K562 (cell line): ENCODE data around the gene SHISA5. TPM values are rescaled to one million over a fixed set of nuclear protein-coding genes. Genes with fewer than 3 reads are reported as not detected.

Experiments used
- BACH1 ChIP-seq: fragments of 200-800 bp; sonication (Bioruptor generic); IDR thresholded peaks from 2 replicates; pipeline ENCODE4 v1.6.1; 2016; ENCODE audit warnings: missing genetic modification characterization, missing compliant biosample characterization
- CREB3 ChIP-seq: fragments of 450-650 bp; conservative IDR thresholded peaks from 2 replicates; pipeline ENCODE4 v1.6.1; 2016; ENCODE audit warnings: missing genetic modification characterization, low read depth, mild to moderate bottlenecking, missing compliant biosample characterization, moderate library complexity
- EHMT2 ChIP-seq: fragments of 450-650 bp; IDR thresholded peaks from 2 replicates; pipeline ENCODE4 v1.6.1; 2018; ENCODE audit warnings: antibody characterized with exemption
- ESRRB ChIP-seq: fragments of 250-450 bp; sonication (Bioruptor Pico); IDR thresholded peaks from 2 replicates; pipeline ENCODE4 v1.5.0; 2020; ENCODE audit warnings: mild to moderate bottlenecking, moderate library complexity, borderline replicate concordance
- GATAD2A ChIP-seq: fragments of 450-650 bp; IDR thresholded peaks from 2 replicates; pipeline ENCODE4 v1.6.1; 2017
- JUNB ChIP-seq: fragments of 450-650 bp; formaldehyde crosslinking; conservative IDR thresholded peaks from 2 replicates; pipeline ENCODE4 v1.4.0; 2020; ENCODE audit warnings: mild to moderate bottlenecking
- MLLT1 ChIP-seq, 2 experiments: fragments of 450-650 bp; IDR thresholded peaks; 2 replicates each; pipeline ENCODE4 v1.6.1; 2016
- RBM39 ChIP-seq: fragments of 200-400 bp; formaldehyde crosslinking; optimal IDR thresholded peaks from 2 replicates; pipeline ENCODE3; 2018; ENCODE audit warnings: low read depth, low read length
- RFX7 ChIP-seq: fragments of 250-450 bp; sonication (Bioruptor Pico); IDR thresholded peaks from 2 replicates; pipeline ENCODE4 v1.5.1; 2021; ENCODE audit warnings: mild to moderate bottlenecking
- SREBF2 ChIP-seq: sonication (generic); formaldehyde crosslinking; IDR thresholded peaks from 2 replicates; pipeline ENCODE4 v1.4.0; 2020; ENCODE audit warnings: mild to moderate bottlenecking, missing genetic modification reagents
- TAF9B ChIP-seq: fragments of 450-650 bp; IDR thresholded peaks from 2 replicates; pipeline ENCODE4 v1.6.1; 2018; ENCODE audit warnings: mild to moderate bottlenecking; ENCODE audit not compliant: partially characterized antibody
- TARDBP ChIP-seq: fragments of 450-650 bp; IDR thresholded peaks from 2 replicates; pipeline ENCODE4 v1.6.1; 2016
- TSHZ1 ChIP-seq: fragments of 250-450 bp; sonication (Bioruptor Pico); IDR thresholded peaks from 2 replicates; pipeline ENCODE4 v1.4.0; 2020; ENCODE audit warnings: mild to moderate bottlenecking, moderate library complexity
- ZBTB43 ChIP-seq: sonication (generic); formaldehyde crosslinking; IDR thresholded peaks from 2 replicates; pipeline ENCODE4 v1.8.0; 2023; ENCODE audit warnings: mild to moderate bottlenecking, missing genetic modification reagents
- ZFP1 ChIP-seq: fragments of 450-650 bp; formaldehyde crosslinking; IDR thresholded peaks from 2 replicates; pipeline ENCODE4 v1.4.0; 2020; ENCODE audit warnings: mild to moderate bottlenecking, mixed read lengths
- ZNF121 ChIP-seq: sonication (generic); formaldehyde crosslinking; conservative IDR thresholded peaks from 2 replicates; pipeline ENCODE4 v1.8.0; 2022; ENCODE audit warnings: missing genetic modification reagents
- ZNF133 ChIP-seq: fragments of 250-450 bp; sonication (Bioruptor Pico); IDR thresholded peaks from 2 replicates; pipeline ENCODE4 v1.4.0; 2020; ENCODE audit warnings: mild to moderate bottlenecking
- ZNF280A ChIP-seq: fragments of 450-650 bp; IDR thresholded peaks from 2 replicates; pipeline ENCODE4 v1.6.1; 2018; ENCODE audit warnings: mild to moderate bottlenecking, low read depth; ENCODE audit not compliant: partially characterized antibody
- ZNF589 ChIP-seq: fragments of 200-800 bp; sonication (Bioruptor generic); IDR thresholded peaks from 2 replicates; pipeline ENCODE4 v1.6.1; 2016; ENCODE audit warnings: low read depth, missing genetic modification characterization, missing compliant biosample characterization
- polyA plus RNA-seq, 8 experiments: library from polyadenylated mRNA; depleted of rRNA in 4 of 8; stranded (reverse) in 5 of 8; unstranded in 3 of 8; fragments of >200 nt; fragmentation: Nextera tagmentation in 2 of 8; fragmentation: Illumina TruSeq in 1 of 8; extraction: Ambion mirVana in 2 of 8; extraction: Trizol in 1 of 8; gene quantifications; 2 replicates each; pipeline versions ENCODE4 v1.2.1 to v1.2.3, GENCODE V29; 2011 to 2014; ENCODE audit warnings: inconsistent platforms in 1 of 8, missing spikeins in 1 of 8
- total RNA-seq, 7 experiments: library from RNA; depleted of rRNA in 6 of 7; stranded (reverse); fragments of >200 nt in 6 of 7; fragmentation: Illumina TruSeq in 2 of 7; extraction: Trizol in 2 of 7; gene quantifications; 2 replicates each; pipeline versions ENCODE4 v1.2.1 to v1.2.3, GENCODE V29; 2011 to 2021; ENCODE audit warnings: low replicate concordance in 1 of 7

The SHISA5 gene
- total and polyA plus RNA-seq, 9 of the 15 experiments (the other 6 are each of a cell fraction or from before 2014, with no cell fraction given), result 8.4 to 85.8 (median 56.1) TPM

GRCh38 chr3:48472923-48473616, 30.9 kb downstream of the SHISA5 start (continued):
- TF ChIP-seq CREB3, result no peak
- no peak for TF ChIP-seq SREBF2 (CRISPR knock-in tag)
- TF ChIP-seq EHMT2, result peak; percentile 50; the same call in 1 of the 2 replicates
- TF ChIP-seq RBM39, result peak; percentile 45
- TF ChIP-seq ESRRB (CRISPR knock-in tag), result no peak
- peak; percentile 49 for TF ChIP-seq TAF9B
- no peak for TF ChIP-seq ZFP1 (CRISPR knock-in tag)
- no peak for TF ChIP-seq TSHZ1
- TF ChIP-seq JUNB (CRISPR knock-in tag), result no peak
- no peak for TF ChIP-seq ZNF121 (CRISPR knock-in tag)
- TF ChIP-seq BACH1, result no peak
- TF ChIP-seq TARDBP, result no peak
- TF ChIP-seq ZBTB43 (CRISPR knock-in tag), result no peak
- 0 out of 2 replicates have a peak, but pooled peaks have one; percentile 20 for TF ChIP-seq GATAD2A
- peak; percentile 36 to 68; a peak in 1 of 4 replicates for TF ChIP-seq MLLT1 (IDR thresholded peaks at IDR 0.05)
- peak; percentile 20; the same call in 1 of the 2 replicates for TF ChIP-seq ZNF589
- TF ChIP-seq RFX7 (CRISPR knock-in tag), result no peak
- TF ChIP-seq ZNF280A, result no peak
- TF ChIP-seq ZNF133 (CRISPR knock-in tag), result no peak
